ENCODE measurements around the gene CRLF2.
"Not testable (repeated sequence)": the region's sequence is repeated elsewhere in the genome, so short reads cannot be mapped to it uniquely, and the experiment has no call there.

CRLF2 gene

DNA sequence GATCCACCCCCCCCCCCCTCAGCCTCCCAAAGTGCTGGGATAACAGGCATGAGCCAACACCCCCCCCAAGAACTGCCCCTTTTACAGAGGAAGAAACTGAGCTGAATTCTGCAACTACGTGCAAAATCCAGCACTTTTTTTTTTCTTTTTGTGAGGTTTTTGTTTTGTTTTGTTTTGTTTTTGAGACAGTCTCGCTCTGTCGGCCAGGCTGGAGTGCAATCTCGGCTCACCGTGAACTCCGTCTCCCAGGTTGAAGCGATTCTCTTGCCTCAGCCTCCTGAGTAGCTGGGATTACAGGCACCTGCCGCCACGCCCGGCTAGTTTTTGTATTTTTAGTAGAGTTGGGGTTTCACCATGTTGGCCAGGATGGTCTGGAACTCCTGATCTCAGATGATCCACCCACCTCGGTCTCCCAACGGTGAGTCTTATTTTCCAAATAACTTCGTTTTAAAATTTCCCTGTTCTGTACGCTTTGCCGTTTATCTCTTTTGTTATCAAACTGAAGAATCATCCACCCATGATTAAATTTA, 4.9 kb downstream of the CRLF2 start:
- H3K9me3 ChIP-seq (replicated peaks; ENCODE audit: low read length), result no peaks in the 10 kb centered on the region
- H3K4me2 ChIP-seq (ENCODE audit: low read length), result no peak overlapping the region
- no peaks in the 10 kb centered on the region for H3K4me1 ChIP-seq (ENCODE audit: control insufficient read depth, insufficient read depth, low read length)
- H3K4me3 ChIP-seq (ENCODE audit: low read length), result no peak overlapping the region
- no peaks in the 10 kb centered on the region for H3K27me3 ChIP-seq (ENCODE audit: control insufficient read depth, insufficient read depth, low read length)
- H3K9ac ChIP-seq (ENCODE audit: low read depth, low read length), result no peak overlapping the region
- H3K36me3 ChIP-seq (ENCODE audit: insufficient read depth, low read length), result no peaks in the 10 kb centered on the region

DNA sequence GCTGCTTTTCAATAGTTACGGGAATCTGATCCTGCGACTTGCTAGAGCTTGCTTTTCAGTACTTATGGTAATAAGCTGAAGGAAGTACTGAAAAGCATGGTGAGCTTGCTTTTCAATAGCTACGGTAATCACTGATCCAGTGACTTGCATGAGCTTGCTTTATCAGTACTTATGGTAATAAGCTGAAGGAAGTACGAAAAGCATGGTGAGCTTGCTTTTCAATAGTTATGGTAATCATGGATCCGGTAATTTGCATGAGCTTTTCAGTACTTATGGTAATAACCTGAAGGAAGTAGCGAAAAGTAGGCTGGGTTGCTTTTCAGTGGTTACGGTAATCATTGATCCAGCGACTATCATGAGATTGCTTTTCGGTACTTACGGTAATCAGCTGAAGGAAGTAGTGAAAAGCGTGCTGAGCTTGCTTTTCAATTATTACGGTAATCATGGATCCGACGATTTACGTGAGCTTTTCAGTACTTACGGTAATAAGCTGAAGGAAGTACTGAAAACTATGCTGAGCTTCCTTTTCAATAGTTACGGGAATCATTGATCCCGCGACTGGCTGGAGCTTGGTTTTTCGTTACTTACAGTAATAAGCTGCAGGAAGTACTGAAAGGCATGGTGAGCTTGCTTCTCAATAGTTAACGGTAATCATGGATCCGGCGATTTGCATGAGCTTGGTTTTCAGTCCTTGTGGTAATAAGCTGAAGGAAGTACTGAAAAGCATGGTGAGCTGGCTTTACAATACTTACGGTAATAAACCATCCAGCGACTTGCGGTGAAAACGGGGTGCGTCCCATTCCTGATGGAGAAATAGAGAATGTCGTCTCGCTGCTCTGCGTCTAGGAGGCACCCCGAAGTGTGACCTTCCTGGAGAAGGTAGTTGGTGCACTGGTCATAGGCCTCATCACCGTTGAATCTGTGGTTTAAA, 6.5 kb downstream of the CRLF2 start:
- Histone ChIP-seq H3K9me3 (replicated peaks; ENCODE audit: low read length) (no peaks in the 10 kb centered on the region), H3K9ac (ENCODE audit: low read depth, low read length) (no peak overlapping the region), H3K4me3 (ENCODE audit: low read length) (peak overlapping the region; percentile 21)

DNA sequence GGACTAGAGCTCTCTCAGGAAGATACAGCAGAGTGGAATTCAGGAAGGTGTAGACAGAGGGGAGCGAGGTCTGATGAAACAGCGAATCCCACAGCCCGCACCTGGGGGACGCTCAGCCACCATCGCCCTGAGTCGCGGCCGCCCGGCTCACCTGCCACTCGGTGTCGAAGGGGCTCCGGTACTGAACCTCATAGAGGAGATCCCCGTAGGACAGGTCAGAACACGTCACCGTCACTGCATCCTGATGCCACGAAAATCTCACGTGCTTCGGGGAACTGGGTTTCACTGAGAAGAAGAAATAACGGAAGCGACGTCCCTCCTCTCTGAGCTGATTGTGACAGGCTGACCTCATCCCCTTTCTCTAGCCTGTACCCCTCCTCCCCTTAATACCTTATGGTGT, 10.2 kb downstream of the CRLF2 start:
- Histone ChIP-seq H3K27me3 (ENCODE audit: control insufficient read depth, insufficient read depth, low read length) (no peaks in the 10 kb centered on the region), H3K9ac (ENCODE audit: low read depth, low read length) (no peak overlapping the region), H3K4me3 (ENCODE audit: low read length) (no peak overlapping the region), H3K4me2 (ENCODE audit: low read length) (no peak overlapping the region), H3K4me1 (ENCODE audit: control insufficient read depth, insufficient read depth, low read length) (no peaks in the 10 kb centered on the region), H3K9me3 (replicated peaks; ENCODE audit: low read length) (no peaks in the 10 kb centered on the region), H3K36me3 (ENCODE audit: insufficient read depth, low read length) (no peaks in the 10 kb centered on the region)

More for the DNA sequence above, 6.5 kb downstream of the CRLF2 start:
- Histone ChIP-seq H3K4me1 (ENCODE audit: control insufficient read depth, insufficient read depth, low read length) (no peaks in the 10 kb centered on the region), H3K36me3 (ENCODE audit: insufficient read depth, low read length) (no peaks in the 10 kb centered on the region), H3K27me3 (ENCODE audit: control insufficient read depth, insufficient read depth, low read length) (no peaks in the 10 kb centered on the region), H3K4me2 (ENCODE audit: low read length) (peak overlapping the region; percentile 46)

DNA sequence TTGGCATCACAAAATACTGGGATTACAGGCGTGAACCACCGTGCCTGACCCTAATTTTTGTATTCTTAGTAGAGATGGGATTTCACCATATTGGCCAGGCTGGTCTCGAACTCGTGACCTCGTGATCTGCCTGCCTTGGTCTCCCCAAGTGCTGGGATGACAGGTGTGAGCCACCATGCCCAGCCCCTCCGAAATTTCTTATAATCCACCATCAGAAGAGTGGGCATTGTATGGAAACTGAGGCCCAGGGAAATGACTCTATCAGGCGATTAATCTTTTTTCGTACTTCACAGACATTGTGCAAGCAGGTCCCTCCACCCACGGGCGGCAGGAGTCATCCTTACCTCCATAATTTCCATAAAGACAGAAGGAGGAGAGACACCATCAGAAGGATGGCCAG, 16.0 kb downstream of the CRLF2 start:
- no peaks in the 10 kb centered on the region for H3K4me1 ChIP-seq (ENCODE audit: control insufficient read depth, insufficient read depth, low read length)
- no peaks in the 10 kb centered on the region for H3K27me3 ChIP-seq (ENCODE audit: control insufficient read depth, insufficient read depth, low read length)
- H3K9ac ChIP-seq (ENCODE audit: low read depth, low read length), result no peak overlapping the region
- no peaks in the 10 kb centered on the region for H3K36me3 ChIP-seq (ENCODE audit: insufficient read depth, low read length)
- H3K4me2 ChIP-seq (ENCODE audit: low read length), result no peak overlapping the region
- no peak overlapping the region for H3K4me3 ChIP-seq (ENCODE audit: low read length)
- no peaks in the 10 kb centered on the region for H3K9me3 ChIP-seq (replicated peaks; ENCODE audit: low read length)

DNA sequence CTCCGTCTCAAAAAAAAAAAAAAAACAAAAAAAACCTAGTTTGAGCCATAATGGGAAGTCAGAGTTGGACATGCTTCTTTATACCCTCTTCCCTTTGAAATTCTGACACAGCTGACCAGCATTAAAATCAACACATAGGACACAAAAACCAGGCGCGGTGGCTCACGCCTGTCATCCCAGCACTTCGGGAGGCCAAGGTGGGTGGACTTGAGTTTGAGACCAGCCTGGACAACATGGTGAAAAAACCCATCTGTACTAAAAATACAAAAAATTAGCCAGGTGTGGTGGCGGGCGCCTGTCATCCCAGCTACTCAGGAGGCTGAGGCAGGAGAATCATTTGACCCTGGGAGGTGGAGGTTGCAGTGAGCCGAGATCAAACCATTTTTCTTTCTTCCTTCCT, 20.3 kb downstream of the CRLF2 start:
- H3K27me3 ChIP-seq (ENCODE audit: control insufficient read depth, insufficient read depth, low read length); H3K9me3 ChIP-seq (replicated peaks; ENCODE audit: low read length); H3K36me3 ChIP-seq (ENCODE audit: insufficient read depth, low read length); H3K4me3 ChIP-seq (ENCODE audit: low read length); H3K4me1 ChIP-seq (ENCODE audit: control insufficient read depth, insufficient read depth, low read length); H3K4me2 ChIP-seq (ENCODE audit: low read length); H3K9ac ChIP-seq (ENCODE audit: low read depth, low read length): not testable (repeated sequence)

DNA sequence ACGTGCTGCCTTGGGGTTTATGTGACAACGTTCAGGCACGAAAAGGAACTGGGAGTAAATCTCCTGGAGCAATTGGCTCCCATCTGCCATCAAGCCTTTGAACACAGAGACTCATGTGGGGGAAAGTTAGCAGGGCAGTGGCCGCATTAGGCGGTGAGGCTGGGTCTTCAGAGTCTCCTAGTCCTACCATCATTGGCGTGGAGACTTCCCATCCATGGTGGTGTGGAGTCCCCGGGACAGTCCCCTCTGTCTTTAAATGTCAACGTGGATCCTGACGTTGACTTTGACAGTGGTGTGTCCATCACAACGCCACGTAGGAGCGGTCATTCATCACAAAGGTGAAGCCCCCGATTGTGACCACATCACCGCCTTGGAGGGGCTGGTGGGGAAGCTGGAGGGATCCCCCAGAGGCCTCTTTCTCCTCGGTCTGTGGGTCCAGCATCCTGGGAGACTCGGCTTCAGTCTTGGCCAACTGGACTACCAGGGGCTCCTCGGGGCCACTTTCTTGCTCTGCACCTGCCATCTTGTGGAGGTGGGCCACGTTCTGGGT, 21.8 kb downstream of the CRLF2 start:
- H3K4me2 ChIP-seq (ENCODE audit: low read length), result no peak overlapping the region
- peaks cover 7% of the 10 kb centered on the region for H3K9me3 ChIP-seq (replicated peaks; ENCODE audit: low read length)
- no peak overlapping the region for H3K4me3 ChIP-seq (ENCODE audit: low read length)
- H3K36me3 ChIP-seq (ENCODE audit: insufficient read depth, low read length), result no peaks in the 10 kb centered on the region
- H3K4me1 ChIP-seq (ENCODE audit: control insufficient read depth, insufficient read depth, low read length), result no peaks in the 10 kb centered on the region
- H3K27me3 ChIP-seq (ENCODE audit: control insufficient read depth, insufficient read depth, low read length), result no peaks in the 10 kb centered on the region
- no peak overlapping the region for H3K9ac ChIP-seq (ENCODE audit: low read depth, low read length)

DNA sequence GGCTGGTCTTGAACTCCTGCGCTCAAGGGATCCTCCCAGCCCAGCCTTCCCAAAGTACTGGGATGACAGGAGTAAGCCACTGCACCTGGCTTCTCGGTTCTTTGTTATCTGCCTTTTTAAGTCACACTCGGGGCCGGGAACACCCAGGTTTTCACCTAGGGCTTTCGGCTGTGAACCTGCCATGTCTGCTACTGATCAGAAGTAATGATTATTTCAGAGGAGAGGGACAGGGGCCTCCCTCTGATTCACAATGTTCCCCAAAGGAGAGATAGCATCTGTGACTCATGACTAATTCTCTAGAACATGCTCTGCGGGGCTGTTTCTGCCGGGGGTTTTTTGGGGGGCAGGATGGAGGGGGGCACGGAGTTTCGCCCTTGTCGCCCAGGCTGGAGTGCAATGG, 26.9 kb downstream of the CRLF2 start:
- H3K4me3 ChIP-seq (ENCODE audit: low read length), result no peak overlapping the region
- H3K4me2 ChIP-seq (ENCODE audit: low read length), result no peak overlapping the region
- no peaks in the 10 kb centered on the region for H3K36me3 ChIP-seq (ENCODE audit: insufficient read depth, low read length)
- H3K9me3 ChIP-seq (replicated peaks; ENCODE audit: low read length), result peaks cover 6% of the 10 kb centered on the region
- no peaks in the 10 kb centered on the region for H3K4me1 ChIP-seq (ENCODE audit: control insufficient read depth, insufficient read depth, low read length)
- no peaks in the 10 kb centered on the region for H3K27me3 ChIP-seq (ENCODE audit: control insufficient read depth, insufficient read depth, low read length)
- no peak overlapping the region for H3K9ac ChIP-seq (ENCODE audit: low read depth, low read length)

DNA sequence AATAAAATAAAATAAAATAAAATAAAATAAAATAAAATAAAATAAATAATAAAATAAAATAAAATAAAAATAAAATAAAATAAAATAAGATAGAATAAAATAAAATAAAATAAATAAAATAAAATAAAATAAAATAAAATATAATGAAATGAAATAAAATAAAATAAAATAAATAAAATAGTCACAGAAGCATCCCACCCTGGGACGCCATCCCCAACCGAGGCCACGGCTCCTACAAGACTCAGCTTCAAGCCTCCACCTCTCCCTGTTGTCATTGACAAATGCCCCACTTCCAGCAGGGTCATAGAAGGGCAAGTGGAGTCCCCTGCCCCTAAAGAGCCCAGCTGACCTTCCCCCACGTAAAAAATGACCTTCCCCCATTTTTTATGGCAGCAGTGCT, 30.2 kb downstream of the CRLF2 start:
- H3K4me3 ChIP-seq (ENCODE audit: low read length), result no peak overlapping the region
- H3K4me2 ChIP-seq (ENCODE audit: low read length), result no peak overlapping the region
- H3K36me3 ChIP-seq (ENCODE audit: insufficient read depth, low read length), result no peaks in the 10 kb centered on the region
- no peaks in the 10 kb centered on the region for H3K27me3 ChIP-seq (ENCODE audit: control insufficient read depth, insufficient read depth, low read length)
- H3K9ac ChIP-seq (ENCODE audit: low read depth, low read length), result no peak overlapping the region
- no peaks in the 10 kb centered on the region for H3K9me3 ChIP-seq (replicated peaks; ENCODE audit: low read length)
- no peaks in the 10 kb centered on the region for H3K4me1 ChIP-seq (ENCODE audit: control insufficient read depth, insufficient read depth, low read length)

DNA sequence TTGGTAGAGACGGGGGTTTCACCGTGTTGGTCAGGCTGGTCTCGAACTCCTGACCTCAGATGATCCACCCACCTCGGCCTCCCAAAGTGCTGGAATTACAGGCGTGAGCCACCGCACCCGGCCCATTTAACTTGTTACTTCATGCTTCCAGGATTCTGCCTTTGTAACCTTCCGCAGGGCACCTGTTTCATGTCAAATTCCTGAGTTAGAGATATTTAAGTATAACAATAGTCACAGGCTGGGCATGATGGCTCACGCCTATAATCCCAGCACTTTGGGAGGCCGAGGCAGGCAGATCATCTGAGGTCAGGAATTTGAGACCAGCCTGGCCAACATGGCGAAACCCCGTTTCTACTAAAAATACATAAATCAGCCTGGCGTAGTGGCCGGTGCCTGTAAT, 30.8 kb downstream of the CRLF2 start:
- H3K4me1 ChIP-seq (ENCODE audit: control insufficient read depth, insufficient read depth, low read length); H3K4me2 ChIP-seq (ENCODE audit: low read length): not testable (repeated sequence)

DNA sequence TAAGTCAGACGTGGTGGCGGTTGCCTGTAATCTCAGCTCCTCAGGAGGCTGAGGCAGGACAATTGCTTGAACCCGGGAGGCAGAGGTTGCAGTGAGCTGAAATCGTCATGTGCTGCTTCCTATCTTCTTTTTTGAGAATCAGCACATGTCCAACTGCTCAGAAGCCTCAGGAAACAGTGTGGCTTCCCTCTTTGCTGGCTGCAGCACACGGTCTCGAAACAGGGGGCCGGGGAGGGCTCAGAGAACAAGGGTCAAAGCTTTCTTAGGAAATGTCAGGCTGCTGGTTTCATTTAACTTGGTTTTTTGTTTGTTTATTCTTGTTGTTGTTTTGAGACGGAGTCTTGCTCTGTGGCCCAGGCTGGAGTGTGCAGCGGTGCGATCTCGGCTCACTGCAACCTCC, 31.3 kb downstream of the CRLF2 start:
- H3K4me1 ChIP-seq (ENCODE audit: control insufficient read depth, insufficient read depth, low read length), result no peaks in the 10 kb centered on the region
- no peak overlapping the region for H3K9ac ChIP-seq (ENCODE audit: low read depth, low read length)
- no peaks in the 10 kb centered on the region for H3K36me3 ChIP-seq (ENCODE audit: insufficient read depth, low read length)
- no peaks in the 10 kb centered on the region for H3K9me3 ChIP-seq (replicated peaks; ENCODE audit: low read length)
- no peak overlapping the region for H3K4me3 ChIP-seq (ENCODE audit: low read length)
- H3K27me3 ChIP-seq (ENCODE audit: control insufficient read depth, insufficient read depth, low read length), result no peaks in the 10 kb centered on the region
- H3K4me2 ChIP-seq (ENCODE audit: low read length), result no peak overlapping the region

More for the DNA sequence above, 30.8 kb downstream of the CRLF2 start:
- H3K36me3 ChIP-seq (ENCODE audit: insufficient read depth, low read length); H3K9me3 ChIP-seq (replicated peaks; ENCODE audit: low read length); H3K9ac ChIP-seq (ENCODE audit: low read depth, low read length); H3K27me3 ChIP-seq (ENCODE audit: control insufficient read depth, insufficient read depth, low read length); H3K4me3 ChIP-seq (ENCODE audit: low read length): not testable (repeated sequence)

DNA sequence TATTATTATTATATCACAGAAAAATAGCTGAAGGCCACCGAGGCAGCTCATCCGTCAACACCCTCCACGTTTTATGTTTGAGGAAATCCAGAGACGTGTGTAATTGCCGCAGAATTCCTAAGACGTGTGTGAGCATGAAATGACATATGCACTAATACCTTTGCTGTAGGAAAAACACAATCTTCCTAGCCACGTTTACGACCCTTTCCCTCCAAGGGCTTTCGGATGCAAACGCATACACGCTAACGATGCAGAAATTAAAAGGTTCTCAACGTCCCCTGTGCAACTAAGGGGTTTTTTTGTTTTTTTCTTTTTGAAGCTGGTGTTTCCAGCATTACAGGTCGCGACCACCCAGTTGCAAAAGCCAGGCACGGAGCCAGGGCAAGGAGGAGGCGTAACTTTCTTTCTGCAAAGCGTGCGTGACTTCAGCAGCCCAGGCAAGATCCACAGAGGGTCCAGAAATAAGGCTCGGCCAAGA, 33.8 kb downstream of the CRLF2 start:
- H3K36me3 ChIP-seq (ENCODE audit: insufficient read depth, low read length), result no peaks in the 10 kb centered on the region
- H3K9ac ChIP-seq (ENCODE audit: low read depth, low read length), result no peak overlapping the region
- H3K4me1 ChIP-seq (ENCODE audit: control insufficient read depth, insufficient read depth, low read length), result no peaks in the 10 kb centered on the region
- H3K9me3 ChIP-seq (replicated peaks; ENCODE audit: low read length), result no peaks in the 10 kb centered on the region
- H3K4me2 ChIP-seq (ENCODE audit: low read length), result peak overlapping the region; percentile 37
- no peak overlapping the region for H3K4me3 ChIP-seq (ENCODE audit: low read length)
- no peaks in the 10 kb centered on the region for H3K27me3 ChIP-seq (ENCODE audit: control insufficient read depth, insufficient read depth, low read length)

Measured in skeletal muscle satellite cell (primary cell).